MM.1S (cell line): Measurements from ENCODE around the gene PDS5B.

Experiments used
- DNase-seq: peaks from one replicate; pipeline ENCODE4 v3.0.0-alpha.2; 2015
- H2AFZ ChIP-seq: fragments of 300-600 bp; sonication (generic); 2 replicates; pipeline ENCODE4 v1.6.0; 2016; ENCODE audit warnings: antibody characterized with exemption, low read length
- H3F3A ChIP-seq: fragments of 300-600 bp; sonication (generic); 2 replicates; pipeline ENCODE4 v1.6.1; 2016; ENCODE audit warnings: mild to moderate bottlenecking, antibody characterized with exemption, low read length, moderate library complexity, mixed read lengths; ENCODE audit not compliant: insufficient read depth
- H3K27ac ChIP-seq: fragments of 300-600 bp; sonication (generic); 2 replicates; pipeline ENCODE4 v1.5.1; 2016; ENCODE audit warnings: mild to moderate bottlenecking, low read length
- H3K27me3 ChIP-seq: fragments of 300-600 bp; sonication (generic); replicated peaks from 2 replicates; pipeline ENCODE4 v1.6.0; 2016; ENCODE audit warnings: low read length; ENCODE audit not compliant: insufficient read depth
- H3K36me3 ChIP-seq: fragments of 300-600 bp; sonication (generic); replicated peaks from 2 replicates; pipeline ENCODE4 v1.6.1; 2016; ENCODE audit warnings: mild to moderate bottlenecking, low read length, mixed read lengths; ENCODE audit not compliant: insufficient read depth
- H3K4me1 ChIP-seq: fragments of 300-600 bp; sonication (generic); 2 replicates; pipeline ENCODE4 v1.6.1; 2016; ENCODE audit warnings: low read length, mixed read lengths
- H3K4me2 ChIP-seq: fragments of 300-600 bp; sonication (generic); 2 replicates; pipeline ENCODE4 v1.6.0; 2016; ENCODE audit warnings: low read depth, low read length
- H3K4me3 ChIP-seq: fragments of 300-600 bp; sonication (generic); 2 replicates; pipeline ENCODE4 v1.5.1; 2016; ENCODE audit warnings: low read length, mixed read lengths
- H3K79me2 ChIP-seq: fragments of 300-600 bp; sonication (generic); 2 replicates; pipeline ENCODE4 v1.6.1; 2016; ENCODE audit warnings: mixed run types, low read length, mixed read lengths
- H3K9ac ChIP-seq: fragments of 300-600 bp; sonication (generic); 2 replicates; pipeline ENCODE4 v1.6.1; 2016; ENCODE audit warnings: low read length, mixed read lengths
- H3K9me2 ChIP-seq: fragments of 300-600 bp; sonication (generic); replicated peaks from 2 replicates; pipeline ENCODE4 v1.6.1; 2016; ENCODE audit warnings: mild to moderate bottlenecking, low read length, mixed read lengths; ENCODE audit not compliant: insufficient read depth
- H3K9me3 ChIP-seq: fragments of 300-600 bp; sonication (generic); replicated peaks from 2 replicates; pipeline ENCODE4 v1.6.1; 2016; ENCODE audit warnings: mild to moderate bottlenecking, low read length, mixed read lengths; ENCODE audit not compliant: insufficient read depth
- H4K20me1 ChIP-seq: fragments of 300-600 bp; sonication (generic); 2 replicates; pipeline ENCODE4 v1.6.1; 2016; ENCODE audit warnings: mild to moderate bottlenecking, low read length, moderate library complexity, mixed read lengths; ENCODE audit not compliant: insufficient read depth
- CTCF ChIP-seq: fragments of 300-600 bp; sonication (generic); IDR thresholded peaks from 2 replicates; pipeline ENCODE4 v1.5.1; 2016; ENCODE audit warnings: antibody characterized with exemption, low read length, mixed read lengths
- EZH2 ChIP-seq: fragments of 300-600 bp; sonication (generic); optimal IDR thresholded peaks from 2 replicates; pipeline ENCODE3; 2017; ENCODE audit warnings: low read depth, mild to moderate bottlenecking, antibody characterized with exemption, low read length, mixed read lengths
- EZH2phosphoT487 ChIP-seq: fragments of 300-600 bp; sonication (generic); IDR thresholded peaks from 2 replicates; pipeline ENCODE4 v1.6.1; 2018; ENCODE audit warnings: antibody characterized with exemption, low read length

PDS5B gene

GRCh38 chr13:32638739-32639138 lies 52.5 kb downstream of the PDS5B start:
- DNase-seq: no peak
- Histone ChIP-seq H2AFZ (no peak overlapping the region), H3K4me2 (no peak overlapping the region), H3K4me1 (0 out of 2 replicates have a peak, but pooled peaks cover 1% of the 10 kb centered on the region), H3K9me2 (no peaks in the 10 kb centered on the region), H3K4me3 (no peak overlapping the region), H3F3A (no peaks in the 10 kb centered on the region), H3K27ac (no peak overlapping the region), H4K20me1 (no peaks in the 10 kb centered on the region), H3K9ac (no peak overlapping the region), H3K79me2 (peaks cover 84% of the 10 kb centered on the region), H3K9me3 (no peaks in the 10 kb centered on the region), H3K36me3 (no peaks in the 10 kb centered on the region), H3K27me3 (no peaks in the 10 kb centered on the region)
- TF ChIP-seq CTCF (no peak), EZH2 (no peak), EZH2phosphoT487 (no peak)

DNA sequence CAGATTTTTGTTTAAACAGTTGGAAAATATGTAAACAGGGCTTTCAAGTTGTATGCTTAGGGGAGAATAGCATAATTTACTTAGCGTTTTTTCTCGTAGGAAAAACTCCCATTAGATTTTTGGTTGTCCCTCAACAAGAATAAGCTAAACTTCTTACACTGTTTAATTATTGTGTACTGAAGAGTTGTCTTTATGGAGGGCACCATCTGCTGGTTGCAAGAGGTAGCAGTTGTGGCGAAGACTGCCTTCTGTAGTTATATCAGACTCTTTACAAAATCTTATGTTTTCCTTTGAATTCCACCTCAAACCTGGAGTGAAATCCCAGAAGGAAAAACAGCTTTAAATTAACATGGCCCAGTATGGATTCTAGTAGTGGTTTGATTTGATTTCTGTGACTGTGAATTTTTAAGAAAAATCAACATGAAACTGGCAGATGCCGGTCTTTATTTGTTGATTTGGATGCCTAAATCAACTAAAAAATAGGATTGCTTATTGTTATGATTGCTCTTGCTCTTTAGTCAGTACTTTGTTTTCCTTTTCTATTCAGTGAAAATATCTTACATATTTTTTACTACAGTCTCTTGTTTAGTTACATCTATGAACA lies 53.4 kb downstream of the PDS5B start:
- DNase-seq: peak; percentile 50
- no peaks in the 10 kb centered on the region for H3F3A ChIP-seq
- no peak overlapping the region for H3K4me2 ChIP-seq
- H3K27ac ChIP-seq: no peak overlapping the region
- H2AFZ ChIP-seq: no peak overlapping the region
- H3K9me2 ChIP-seq: no peaks in the 10 kb centered on the region
- no peak overlapping the region for H3K9ac ChIP-seq
- no peaks in the 10 kb centered on the region for H3K27me3 ChIP-seq
- no peaks in the 10 kb centered on the region for H3K36me3 ChIP-seq
- no peak overlapping the region for H3K4me3 ChIP-seq
- 0 out of 2 replicates have a peak, but pooled peaks cover 8% of the 10 kb centered on the region for H3K4me1 ChIP-seq
- no peaks in the 10 kb centered on the region for H4K20me1 ChIP-seq
- H3K9me3 ChIP-seq: no peaks in the 10 kb centered on the region
- TF ChIP-seq CTCF (peak; percentile 58), EZH2 (no peak)
- peaks cover 86% of the 10 kb centered on the region for H3K79me2 ChIP-seq

DNA sequence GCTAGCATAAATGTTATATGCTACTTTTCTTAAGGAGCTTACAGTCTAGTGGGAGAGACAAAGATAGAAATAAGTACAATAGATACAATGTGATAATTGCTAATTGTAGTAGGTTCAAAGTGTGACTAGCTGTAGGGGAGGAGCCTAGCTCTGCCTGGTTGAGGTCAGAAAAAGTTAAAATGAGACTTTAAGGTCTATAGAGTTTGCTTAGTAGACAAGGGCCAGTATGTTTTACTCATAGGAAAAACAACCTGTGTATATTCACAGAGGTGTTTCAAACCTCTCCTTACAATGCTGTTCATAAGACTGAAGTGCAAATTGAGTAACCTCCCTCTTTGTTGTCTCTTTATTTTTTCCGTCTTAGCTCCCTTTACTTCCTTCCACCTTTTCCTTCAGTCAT lies 56.1 kb downstream of the PDS5B start:
- Histone ChIP-seq H3K9me2 (no peaks in the 10 kb centered on the region), H3K4me3 (no peak overlapping the region), H3K27me3 (no peaks in the 10 kb centered on the region), H3K4me2 (no peak overlapping the region), H3F3A (no peaks in the 10 kb centered on the region), H2AFZ (no peak overlapping the region), H3K4me1 (peaks cover 13% of the 10 kb centered on the region; the same call in 1 of the 2 replicates), H3K36me3 (no peaks in the 10 kb centered on the region), H4K20me1 (no peaks in the 10 kb centered on the region), H3K9ac (no peak overlapping the region), H3K27ac (no peak overlapping the region), H3K79me2 (peaks cover 97% of the 10 kb centered on the region), H3K9me3 (no peaks in the 10 kb centered on the region)
- TF ChIP-seq CTCF: no peak
- TF ChIP-seq EZH2phosphoT487: no peak
- no peak for TF ChIP-seq EZH2
- no peak for DNase-seq
